Stomach (tissue), 4 donors: ENCODE results near the gene ZNF827.

ENCODE experiments used
- EP300 ChIP-seq: sonication (generic); formaldehyde crosslinking; IDR thresholded peaks from one replicate; pipeline ENCODE4 v1.6.1; 2017; ENCODE audit warnings: antibody characterized with exemption
- POLR2A ChIP-seq, 4 donors: fragments of 450-650 bp; IDR thresholded peaks; one replicate each; pipeline ENCODE4 v1.6.1; 2016; ENCODE audit warnings: antibody characterized with exemption in 4 of 4, control low read depth in 2 of 4, mild to moderate bottlenecking in 1 of 4, moderate library complexity in 1 of 4
- TF ChIP-seq, protein P1 (sequence below), 7 experiments: fragments of 450-650 bp in 4 of 7; fragments of 200-600 bp in 3 of 7; sonication (generic) in 3 of 7; IDR thresholded peaks; one replicate each; pipeline ENCODE4 v1.5.1; 2016 to 2019; ENCODE audit warnings: antibody characterized with exemption in 7 of 7, control low read depth in 2 of 7, mild to moderate bottlenecking in 1 of 7

- TF ChIP-seq, protein P1, sequence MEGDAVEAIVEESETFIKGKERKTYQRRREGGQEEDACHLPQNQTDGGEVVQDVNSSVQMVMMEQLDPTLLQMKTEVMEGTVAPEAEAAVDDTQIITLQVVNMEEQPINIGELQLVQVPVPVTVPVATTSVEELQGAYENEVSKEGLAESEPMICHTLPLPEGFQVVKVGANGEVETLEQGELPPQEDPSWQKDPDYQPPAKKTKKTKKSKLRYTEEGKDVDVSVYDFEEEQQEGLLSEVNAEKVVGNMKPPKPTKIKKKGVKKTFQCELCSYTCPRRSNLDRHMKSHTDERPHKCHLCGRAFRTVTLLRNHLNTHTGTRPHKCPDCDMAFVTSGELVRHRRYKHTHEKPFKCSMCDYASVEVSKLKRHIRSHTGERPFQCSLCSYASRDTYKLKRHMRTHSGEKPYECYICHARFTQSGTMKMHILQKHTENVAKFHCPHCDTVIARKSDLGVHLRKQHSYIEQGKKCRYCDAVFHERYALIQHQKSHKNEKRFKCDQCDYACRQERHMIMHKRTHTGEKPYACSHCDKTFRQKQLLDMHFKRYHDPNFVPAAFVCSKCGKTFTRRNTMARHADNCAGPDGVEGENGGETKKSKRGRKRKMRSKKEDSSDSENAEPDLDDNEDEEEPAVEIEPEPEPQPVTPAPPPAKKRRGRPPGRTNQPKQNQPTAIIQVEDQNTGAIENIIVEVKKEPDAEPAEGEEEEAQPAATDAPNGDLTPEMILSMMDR (IDR thresholded peaks at IDR 0.05), result no peak
- TF ChIP-seq POLR2A (IDR thresholded peaks at IDR 0.05), result no peak
- no peak for TF ChIP-seq EP300
Measured at GRCh38 chr4:145723336-145723735, 215.3 kb downstream of the ZNF827 start.
